ENCODE data around the gene C2orf49.

C2orf49 gene

DNA sequence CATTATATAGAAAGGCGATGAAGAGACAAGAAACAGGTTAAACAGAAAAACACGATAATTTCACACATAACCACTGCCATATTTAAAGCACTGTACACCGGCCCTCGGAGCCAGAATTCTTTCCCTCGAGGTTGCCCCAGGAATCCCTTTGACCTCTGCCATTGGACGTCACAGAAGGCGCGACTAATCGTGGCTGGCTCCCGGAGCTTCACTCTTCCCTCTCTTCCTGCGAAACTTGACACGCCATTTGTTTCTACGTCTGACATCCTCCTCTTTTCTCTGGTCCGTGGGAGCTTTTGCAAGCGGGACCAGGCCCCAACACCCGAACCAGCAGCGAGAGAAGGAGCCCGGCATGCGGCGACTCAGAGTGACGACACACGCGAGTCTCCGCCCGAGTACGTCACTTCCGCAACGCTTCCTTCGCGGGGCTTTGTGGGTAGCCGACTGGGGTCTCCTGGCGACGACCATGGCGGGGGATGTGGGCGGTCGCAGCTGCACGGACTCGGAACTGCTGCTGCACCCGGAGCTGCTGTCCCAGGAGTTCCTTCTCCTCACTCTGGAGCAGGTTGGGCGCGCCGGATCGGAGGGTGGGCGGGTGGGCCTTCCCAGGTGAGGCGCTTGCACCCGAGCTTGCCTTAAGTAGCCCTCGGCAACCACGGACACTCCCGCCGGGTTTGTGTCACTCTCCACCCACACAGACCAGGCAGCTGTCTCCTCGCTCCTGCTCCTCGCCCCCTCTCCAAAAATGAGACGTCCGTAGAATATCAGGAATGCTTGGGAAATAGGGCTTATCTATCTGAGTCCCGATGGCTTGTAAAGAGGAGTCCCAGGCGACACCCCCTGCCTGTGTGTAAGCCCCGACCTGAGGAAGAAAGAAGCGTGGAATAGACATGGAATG, at the start of gene C2orf49:
Gene C2orf49 (plus strand): TSS at position 419 of the 898 bp plus-strand sequence. CDS start 48 bp downstream, at position 467.
- DNase-seq, result peak; percentile 83 to 88

GRCh38 chr2:105287692-105288091, 49.6 kb upstream of the C2orf49 start:
- DNase-seq, result peak; percentile 9 to 19

- no peak for DNase-seq
These were observed 49.2 kb upstream of the C2orf49 start for GRCh38 chr2:105288133-105288532.

DNA sequence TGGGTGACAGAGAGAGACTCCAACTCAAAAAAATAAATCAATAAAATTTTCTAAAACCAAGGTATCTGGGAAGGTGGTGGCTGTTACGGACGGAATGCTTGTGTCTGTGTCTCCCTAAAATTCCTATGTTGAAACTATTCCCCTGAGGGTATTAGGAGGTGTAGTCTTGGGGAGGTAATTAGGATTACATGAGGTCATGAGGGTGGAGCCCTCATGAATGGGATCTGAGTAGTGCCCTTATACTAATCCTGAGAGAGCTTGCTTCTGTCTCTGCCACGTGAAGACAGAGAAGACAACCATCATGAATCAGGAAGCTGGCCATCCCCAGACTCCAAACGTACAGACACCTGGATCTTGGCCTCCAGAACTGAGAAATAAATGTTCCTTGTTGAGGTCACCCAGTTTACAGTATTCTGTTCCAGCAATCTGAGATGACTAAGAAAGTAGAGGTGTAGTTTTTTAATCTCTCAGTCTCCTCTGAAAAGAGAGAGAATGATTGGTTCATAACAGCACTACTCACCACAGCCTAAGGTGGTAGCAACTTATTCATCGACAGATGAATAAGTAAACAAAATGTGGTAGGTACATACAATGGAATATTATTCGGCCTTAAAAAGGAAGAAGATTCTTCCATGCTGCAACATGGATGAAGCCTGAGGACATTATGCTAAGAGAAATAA, 46.2 kb upstream of the C2orf49 start:
- no peak for DNase-seq

DNA sequence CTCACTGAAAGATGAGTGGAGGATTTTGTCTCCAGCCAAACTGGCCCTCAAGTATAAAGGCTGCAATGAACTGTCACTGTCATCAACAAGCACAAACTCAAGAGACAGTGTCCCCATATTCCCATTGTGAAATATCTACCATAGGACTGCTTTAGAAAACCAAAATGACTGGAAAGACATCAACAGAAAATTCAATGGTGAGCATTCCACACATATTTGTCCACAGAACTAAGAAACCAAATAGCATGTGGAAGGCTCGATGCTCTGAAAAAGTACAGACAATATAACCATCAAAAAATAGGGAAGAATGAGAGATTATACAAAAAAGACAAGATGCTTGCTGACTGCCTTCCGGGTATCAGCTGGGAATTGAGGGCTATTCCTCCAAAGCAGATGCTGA, 45.4 kb upstream of the C2orf49 start:
- DNase-seq, result no peak

DNA sequence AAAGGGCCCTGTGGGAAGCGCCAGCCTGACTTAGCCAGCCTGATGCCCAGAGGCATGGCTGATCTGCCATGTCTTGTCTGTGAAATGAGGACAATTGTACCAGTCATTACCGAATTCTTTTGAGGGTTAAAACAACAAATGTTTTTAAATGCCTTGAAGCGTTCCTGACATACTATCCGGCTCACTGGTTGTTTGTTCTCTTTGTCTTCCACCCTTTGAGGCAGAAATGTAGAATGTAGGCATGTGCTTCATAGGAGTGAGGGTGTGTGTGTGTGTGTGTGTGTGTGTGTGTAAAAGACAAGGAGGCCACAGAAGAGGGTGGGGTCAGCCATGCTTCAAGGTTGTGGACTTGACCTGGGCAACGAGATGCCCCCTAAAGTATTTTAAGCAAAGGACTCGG, 43.3 kb upstream of the C2orf49 start:
- no peak for DNase-seq

- peak; percentile 5 to 8 for DNase-seq
These were observed 42.4 kb upstream of the C2orf49 start for GRCh38 chr2:105294844-105295481.

DNA sequence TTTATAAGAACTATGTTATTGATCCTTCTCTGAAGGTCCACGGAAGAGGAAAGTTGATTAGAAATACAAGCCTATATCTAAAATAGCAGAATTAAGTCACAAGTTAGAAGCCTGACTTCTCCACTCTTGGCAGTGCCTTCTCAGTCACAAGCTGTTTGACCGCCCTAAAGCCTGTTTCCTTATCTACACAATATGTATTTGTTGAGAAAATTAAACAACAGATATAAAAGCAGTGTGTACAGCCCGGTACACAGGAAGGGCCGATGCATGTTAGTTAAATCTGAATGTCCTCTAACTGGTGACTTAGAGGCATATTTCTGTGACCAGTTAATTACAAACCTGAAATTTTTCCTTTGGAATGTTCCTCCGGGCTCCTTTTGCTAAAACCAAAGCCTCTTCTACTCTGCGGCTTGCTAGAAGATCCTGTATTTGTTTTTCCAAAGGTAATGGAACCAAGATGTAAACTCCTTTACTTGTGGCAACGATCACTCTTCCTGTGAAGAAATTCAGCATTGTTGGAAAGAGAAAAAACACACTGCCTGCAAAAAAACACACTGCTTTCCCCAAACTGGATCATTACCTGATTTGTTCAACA, 41.2 kb upstream of the C2orf49 start:
- no peak for DNase-seq

- DNase-seq, result no peak
These were observed 40.1 kb upstream of the C2orf49 start for GRCh38 chr2:105297216-105297615.

DNA sequence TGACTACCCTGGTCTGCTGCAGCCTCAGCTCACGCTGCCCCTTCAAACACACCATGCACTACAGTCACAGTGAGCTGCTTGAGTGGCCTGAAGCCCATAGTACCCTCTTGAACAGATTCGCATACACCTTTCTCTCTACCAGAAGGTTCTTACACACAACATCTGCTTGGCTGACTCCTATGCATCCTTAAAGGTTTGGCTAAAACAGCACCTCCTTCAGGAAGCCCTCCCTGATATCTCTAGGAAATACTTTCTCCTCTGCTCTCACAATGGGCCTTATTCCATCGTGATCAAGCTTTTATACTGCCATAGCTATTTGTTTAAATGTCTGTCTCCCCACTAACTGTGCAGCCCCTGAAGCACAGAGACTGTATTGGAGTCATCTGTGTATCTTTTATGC, 39.3 kb upstream of the C2orf49 start:
- no peak for DNase-seq

DNA sequence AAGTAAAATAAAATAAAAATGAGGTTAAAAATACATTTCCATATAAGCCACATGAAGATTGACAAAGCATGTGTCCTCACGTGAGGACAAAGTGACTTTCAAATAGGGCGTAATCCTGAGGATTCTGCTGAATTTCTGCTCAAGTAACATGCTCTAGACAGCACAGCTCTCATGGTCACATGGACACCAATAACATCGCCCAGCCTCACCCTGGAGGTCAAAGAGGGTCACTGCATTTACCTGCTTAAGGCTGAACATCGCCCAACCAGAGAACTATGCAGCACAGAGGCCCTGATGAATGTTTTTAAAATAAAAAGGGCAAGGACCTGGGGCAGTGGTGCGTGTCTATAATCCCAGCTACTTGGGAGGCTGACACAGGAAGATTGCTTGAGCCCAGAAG, 38.0 kb upstream of the C2orf49 start:
- DNase-seq, result no peak

- DNase-seq, result no peak
These were observed 35.7 kb upstream of the C2orf49 start for GRCh38 chr2:105301646-105302045.

DNA sequence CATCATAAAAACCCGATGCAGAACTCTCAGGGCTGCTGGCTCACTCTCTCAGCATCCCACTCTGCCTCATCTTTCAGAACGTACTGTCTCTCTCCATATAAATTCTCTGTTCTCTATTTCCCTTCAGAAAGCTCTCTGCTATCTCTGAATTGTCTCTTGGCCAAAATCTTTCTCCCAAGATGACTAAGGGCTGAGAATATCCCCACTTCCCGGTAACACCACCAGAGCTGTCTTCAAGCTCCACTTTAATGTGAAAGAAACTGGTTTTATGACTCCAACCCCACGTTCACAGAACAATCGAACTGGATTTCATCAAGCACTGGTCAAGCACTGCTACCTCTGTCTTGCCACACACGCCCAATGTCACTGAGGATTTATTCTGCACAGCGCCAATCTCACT, 30.2 kb upstream of the C2orf49 start:
- no peak for DNase-seq

GRCh38 chr2:105307550-105307949, 29.8 kb upstream of the C2orf49 start:
- DNase-seq, result no peak

DNA sequence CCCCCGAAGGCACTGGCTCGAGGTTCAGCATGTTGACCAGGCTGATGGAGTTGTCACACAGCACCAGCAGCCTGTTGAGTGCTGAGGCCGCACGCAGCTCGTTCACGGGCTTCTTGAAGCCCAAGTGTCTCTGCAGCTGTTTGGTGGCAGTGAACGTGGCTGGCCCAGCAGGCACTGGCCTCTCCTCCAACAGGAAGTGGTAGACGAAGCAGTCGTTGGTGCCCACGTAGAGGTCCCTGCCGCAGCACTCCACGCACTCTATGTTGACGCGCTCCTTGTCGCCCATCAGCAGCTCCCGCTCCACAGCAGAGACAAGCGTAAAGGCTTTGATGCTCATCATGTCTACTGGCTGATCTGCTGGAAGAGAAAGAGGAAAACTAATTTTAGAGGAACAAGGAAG, 29.4 kb upstream of the C2orf49 start:
- DNase-seq, result no peak

DNA sequence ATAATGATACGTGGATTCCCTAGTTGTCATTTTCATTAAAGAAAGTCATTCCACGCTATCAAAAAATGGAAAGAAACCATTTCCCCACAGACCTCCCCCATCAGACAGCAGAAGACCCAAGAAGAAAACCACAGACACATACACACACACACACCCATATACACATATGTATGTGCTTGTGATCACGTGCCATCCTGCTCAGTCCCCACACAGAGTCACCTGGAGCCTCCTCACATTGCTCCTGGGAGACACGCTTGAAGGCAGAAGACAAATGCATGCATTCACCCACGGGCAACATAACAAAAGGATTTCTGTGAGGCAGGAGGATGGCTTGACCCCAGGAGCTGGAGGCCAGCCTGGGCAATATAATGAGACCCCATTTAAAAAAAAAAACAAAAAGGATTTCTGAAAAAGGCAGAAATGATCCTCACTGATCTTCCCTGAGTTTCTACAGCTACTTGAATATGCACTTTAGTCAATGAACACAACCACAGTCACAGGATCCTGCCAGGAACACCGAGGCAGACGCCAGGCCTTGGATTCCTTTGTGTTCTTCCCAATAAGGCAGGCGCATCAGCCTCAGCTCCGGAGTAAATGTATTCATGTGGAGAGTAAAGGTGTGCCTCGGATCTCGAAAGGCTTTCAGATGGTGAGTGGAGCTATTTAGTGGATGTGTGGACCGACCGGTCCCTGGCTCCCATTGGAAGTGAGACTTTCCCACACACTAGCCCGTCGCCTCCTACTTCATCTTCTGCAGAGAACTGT, 28.8 kb upstream of the C2orf49 start:
- DNase-seq, result no peak

- no peak for DNase-seq
These were observed 28.2 kb upstream of the C2orf49 start for GRCh38 chr2:105309147-105309545.

DNA sequence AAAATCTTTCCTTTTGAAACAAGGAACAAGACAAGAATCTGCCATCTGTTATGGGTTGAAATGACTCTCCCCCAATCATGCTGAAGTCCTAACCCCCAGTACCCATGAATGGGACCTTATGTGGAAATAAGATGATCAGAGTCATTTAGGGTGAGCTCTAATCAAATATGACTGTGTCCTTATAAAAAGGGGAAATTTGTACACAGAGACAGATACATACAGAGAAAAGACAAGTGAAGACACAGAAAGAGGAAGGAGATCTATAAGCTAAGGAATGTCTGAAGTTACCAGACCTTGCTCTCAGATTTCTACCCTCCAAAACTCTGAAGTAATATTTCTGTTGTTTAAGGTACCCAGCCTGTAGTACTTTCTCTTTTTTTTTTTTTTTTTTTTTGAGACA, 23.5 kb upstream of the C2orf49 start:
- DNase-seq, result no peak

DNA sequence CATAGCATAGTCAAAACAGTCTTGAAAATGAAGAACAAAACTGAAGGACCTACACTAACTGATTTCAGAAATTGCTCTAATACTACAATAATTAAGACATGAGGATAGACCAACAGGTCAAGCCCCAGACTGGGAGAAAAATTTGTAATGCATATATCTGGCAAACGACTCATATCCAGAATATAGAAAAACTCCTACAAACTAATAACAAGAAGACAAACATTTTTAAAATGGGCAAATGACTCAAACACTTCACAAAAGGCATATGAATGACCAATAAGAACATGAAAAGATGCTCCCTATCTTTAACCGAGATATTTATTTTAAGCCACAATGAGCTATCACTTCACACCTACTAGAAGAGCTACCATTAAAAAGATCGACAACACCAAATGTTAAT, 22.0 kb upstream of the C2orf49 start:
- no peak for DNase-seq

DNA sequence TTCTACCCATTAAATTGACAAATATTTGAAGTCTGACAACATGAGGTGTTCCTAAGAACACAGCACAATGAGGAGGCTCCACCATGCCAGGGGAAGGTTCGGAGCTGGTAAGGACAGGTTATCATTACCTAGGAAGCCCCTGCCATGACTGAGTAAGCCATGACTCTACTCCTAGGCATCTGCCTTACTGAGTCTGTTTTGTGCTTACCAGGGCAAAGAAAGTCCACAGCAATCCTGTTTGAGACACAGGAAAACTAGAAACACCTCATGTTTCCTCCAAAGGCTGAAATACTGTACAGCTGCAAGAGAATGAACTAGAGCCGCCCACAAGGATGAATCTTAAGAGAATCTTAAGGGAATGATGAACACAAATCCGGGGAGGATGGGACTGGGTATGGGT, 19.4 kb upstream of the C2orf49 start:
- DNase-seq, result no peak

DNA sequence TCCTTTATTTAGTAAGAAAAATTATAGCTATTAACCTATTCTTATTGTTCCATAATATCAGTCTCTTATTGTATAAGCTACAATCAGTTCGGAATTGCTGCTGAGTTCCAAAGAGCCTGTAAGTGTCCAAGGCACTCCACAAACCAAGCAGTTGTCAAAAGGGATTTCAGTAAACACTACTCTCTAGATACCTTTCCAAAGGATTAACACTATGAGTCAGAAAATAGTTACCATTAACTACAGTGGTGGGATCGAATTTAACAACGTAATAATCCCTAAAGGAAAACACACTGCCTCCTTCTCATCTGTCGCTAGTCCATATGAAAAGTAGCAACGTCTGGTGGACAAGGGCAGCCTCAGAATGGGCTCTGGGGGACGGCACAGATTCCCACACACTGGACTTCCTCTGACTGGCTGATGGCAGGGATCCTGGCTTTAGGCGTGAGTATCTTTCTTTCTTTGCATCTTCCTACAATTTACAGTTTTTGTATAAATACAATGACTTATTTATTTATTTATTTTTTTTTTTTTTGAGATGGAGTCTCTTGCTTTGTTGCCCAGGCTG, 16.6 kb upstream of the C2orf49 start:
- DNase-seq, result no peak

Measured in stimulated activated CD4-positive, alpha-beta T cell treated with anti-CD3 and anti-CD28 coated beads, Interleukin-2, amount 100 ng/mL, for 48 hours (primary cell).